Testis (tissue), 3 donors: ENCODE measurements around the gene HSD17B4. TPM values are rescaled to one million over a fixed set of nuclear protein-coding genes. Genes with fewer than 3 reads are reported as not detected.
A peak's percentile ranks its signal among the peaks of the same experiment; 100 is the strongest.
"Not testable (repeated sequence)": the region's sequence is repeated elsewhere in the genome, so short reads cannot be mapped to it uniquely, and the experiment has no call there.

Source experiments
- DNase-seq: peaks from one replicate; pipeline ENCODE4 v3.0.0-alpha.2; 2019
- H3K27ac ChIP-seq, 2 donors: fragments of 200-600 bp; sonication (generic); one replicate each; pipeline ENCODE4 v1.5.1; 2019
- H3K27me3 ChIP-seq: fragments of 200-600 bp; sonication (generic); one replicate; pipeline ENCODE4 v1.5.1; 2019
- H3K36me3 ChIP-seq: fragments of 200-600 bp; sonication (generic); one replicate; pipeline ENCODE4 v1.5.1; 2017; ENCODE audit warnings: low read depth; ENCODE audit errors: missing control alignments
- H3K4me1 ChIP-seq: fragments of 200-600 bp; sonication (generic); one replicate; pipeline ENCODE4 v1.5.1; 2019
- H3K4me3 ChIP-seq, 2 donors: fragments of 200-600 bp; sonication (generic); one replicate each; pipeline ENCODE4 v1.5.1; 2017 to 2019
- H3K9me3 ChIP-seq: fragments of 200-600 bp; sonication (generic); one replicate; pipeline ENCODE4 v1.5.1; 2017
- CTCF ChIP-seq, 3 experiments: fragments of 450-650 bp in 2 of 3; fragments of 200-600 bp in 1 of 3; sonication (generic) in 1 of 3; IDR thresholded peaks; one replicate each; pipeline ENCODE4 v1.5.1; 2016 to 2019; ENCODE audit warnings: antibody characterized with exemption in 3 of 3, mild to moderate bottlenecking in 2 of 3, moderate library complexity in 1 of 3
- POLR2A ChIP-seq: fragments of 450-650 bp; IDR thresholded peaks from one replicate; pipeline ENCODE4 v1.6.1; 2017; ENCODE audit warnings: antibody characterized with exemption, mild to moderate bottlenecking, moderate library complexity
- WGBS, 2 donors: methylation state at CpG; one replicate each; pipeline ENCODE4 v1.1.5; 2018; 5-methylcytosine and 5-hydroxymethylcytosine counted together
- intact Hi-C: fragments of 100-400 bp; cut with DNase I; formaldehyde crosslinking; loops from one replicate; pipeline ENCODE4 v1.15.1; 2023; ENCODE audit warnings: low total_unique reads
- polyA plus RNA-seq: library from polyadenylated mRNA; stranded (reverse); fragments of 350-450 nt; fragmentation: Illumina TruSeq; extraction: RNeasy Lipid Tissue Mini Kit (QIAGEN cat#74804); gene quantifications from one replicate; pipeline ENCODE4 v1.2.3, GENCODE V29; 2014; ENCODE audit warnings: low read depth, low replicate concordance; ENCODE audit not compliant: insufficient read depth
- total RNA-seq, 2 donors: library from RNA; depleted of rRNA; stranded (reverse); fragments of >200 nt; gene quantifications; one replicate each; pipeline ENCODE4 v1.2.3, GENCODE V29; 2016

The HSD17B4 gene
- total and polyA plus RNA-seq, 3 donors from 2014 or later = 66.1 to 78.4 (median 69.1) TPM

GRCh38 chr5:119412279-119413227 lies 39.7 kb upstream of the HSD17B4 start:
- intact Hi-C loops = loop anchor here (5.0 to 10.0 kb wide), 2 partner anchors 398 to 425 kb away; partner anchors contain the start of gene DTWD2
- TF ChIP-seq CTCF (IDR thresholded peaks at IDR 0.05) (no peak), POLR2A (no peak)
- H3K27ac ChIP-seq = no peak overlapping the region
- H3K9me3 ChIP-seq = no peaks in the 10 kb centered on the region
- no peaks in the 10 kb centered on the region for H3K4me1 ChIP-seq
- no peaks in the 10 kb centered on the region for H3K27me3 ChIP-seq
- H3K36me3 ChIP-seq = no peaks in the 10 kb centered on the region
- no peak for DNase-seq
- WGBS, 2 donors = 33% methylated on average over 9 of the region's 9 CpGs
- peak overlapping the region in 1 of 2 donors; percentile 27 for H3K4me3 ChIP-seq

- 87 to 90% methylated on average over 13 of the region's 13 CpGs for WGBS, 2 donors
- H3K27ac ChIP-seq, H3K4me3 ChIP-seq, DNase-seq, H3K36me3 ChIP-seq, H3K4me1 ChIP-seq, H3K9me3 ChIP-seq, H3K27me3 ChIP-seq: not testable (repeated sequence)
- intact Hi-C loops = loop anchor here (5.0 to 10.0 kb wide), 2 partner anchors 399 to 427 kb away; partner anchors contain the start of gene DTWD2
These were observed 38.1 kb upstream of the HSD17B4 start for GRCh38 chr5:119414124-119414734.

- no peak overlapping the region for H3K27ac ChIP-seq
- no peak for DNase-seq
- 71 to 75% methylated on average over 5 of the region's 5 CpGs for WGBS, 2 donors
- no peak overlapping the region for H3K4me3 ChIP-seq
- no peaks in the 10 kb centered on the region for H3K36me3 ChIP-seq
- TF ChIP-seq POLR2A (no peak), CTCF (IDR thresholded peaks at IDR 0.05) (no peak)
- H3K9me3 ChIP-seq = no peaks in the 10 kb centered on the region
- H3K4me1 ChIP-seq = no peaks in the 10 kb centered on the region
- no peaks in the 10 kb centered on the region for H3K27me3 ChIP-seq
- intact Hi-C loops = loop anchor here (10.0 kb wide), 1 partner anchor 403 kb away; no protein-coding TSS in a partner anchor
These were observed 34.2 kb upstream of the HSD17B4 start for GRCh38 chr5:119417891-119418605.

GRCh38 chr5:119418606-119419100 lies 33.6 kb upstream of the HSD17B4 start:
- H3K4me1 ChIP-seq = no peaks in the 10 kb centered on the region
- H3K36me3 ChIP-seq = no peaks in the 10 kb centered on the region
- no peak for DNase-seq
- TF ChIP-seq POLR2A (no peak), CTCF (IDR thresholded peaks at IDR 0.05) (no peak)
- WGBS, 2 donors = 43 to 52% methylated on average over 2 of the region's 2 CpGs
- H3K27me3 ChIP-seq = no peaks in the 10 kb centered on the region
- intact Hi-C loops = loop anchor here (10.0 kb wide), 1 partner anchor 404 kb away; no protein-coding TSS in a partner anchor
- no peak overlapping the region for H3K4me3 ChIP-seq
- H3K27ac ChIP-seq = no peak overlapping the region
- no peaks in the 10 kb centered on the region for H3K9me3 ChIP-seq
